Hepatocyte (in vitro differentiated cells): ENCODE measurements around the gene SIN3B.

Source experiments
- CTCF ChIP-seq: fragments of 200-600 bp; sonication (generic); IDR thresholded peaks from 2 replicates; pipeline ENCODE4 v1.5.1; 2016; ENCODE audit warnings: antibody characterized with exemption, mild to moderate bottlenecking; ENCODE audit not compliant: poor library complexity
- EZH2 ChIP-seq: fragments of 200-600 bp; sonication (generic); IDR thresholded peaks from 2 replicates; pipeline ENCODE4 v1.6.1; 2016; ENCODE audit warnings: antibody characterized with exemption, mild to moderate bottlenecking, borderline replicate concordance

GRCh38 chr19:16814526-16815100 is 14.6 kb upstream of the SIN3B start:
- no peak for TF ChIP-seq CTCF
- no peak for TF ChIP-seq EZH2
